Fibroblast of skin of left biceps (primary cell): ENCODE data around the gene LANCL2.
"Not testable (repeated sequence)": the region's sequence is repeated elsewhere in the genome, so short reads cannot be mapped to it uniquely, and the experiment has no call there.

ENCODE experiments used
- DNase-seq, 2 experiments: peaks; one replicate each; pipeline ENCODE4 v3.0.0-alpha.2; 2013; ENCODE audit warnings: low read depth in 2 of 2

Gene LANCL2

GRCh38 chr7:55470261-55470660 lies 105.1 kb downstream of the LANCL2 start:
- DNase-seq = no peak

GRCh38 chr7:55471594-55471993 lies 106.5 kb downstream of the LANCL2 start:
- not testable (repeated sequence) for DNase-seq

GRCh38 chr7:55472406-55472805 lies 107.3 kb downstream of the LANCL2 start:
- DNase-seq = not testable (repeated sequence)

GRCh38 chr7:55472928-55473725 lies 108.0 kb downstream of the LANCL2 start:
- DNase-seq = no peak

- DNase-seq = no peak
These were observed 108.8 kb downstream of the LANCL2 start for GRCh38 chr7:55473932-55474331.

- no peak for DNase-seq
These were observed 110.1 kb downstream of the LANCL2 start for GRCh38 chr7:55474944-55475854.

- DNase-seq = no peak
These were observed 111.0 kb downstream of the LANCL2 start for GRCh38 chr7:55475855-55476803.

GRCh38 chr7:55476852-55477780 lies 112.0 kb downstream of the LANCL2 start:
- no peak for DNase-seq

- peak; percentile 43 to 56 for DNase-seq
These were observed 112.7 kb downstream of the LANCL2 start for GRCh38 chr7:55477781-55478374.

GRCh38 chr7:55478700-55479099 lies 113.6 kb downstream of the LANCL2 start:
- no peak for DNase-seq

- no peak for DNase-seq
These were observed 116.0 kb downstream of the LANCL2 start for GRCh38 chr7:55481155-55481554.

- DNase-seq = no peak
These were observed 117.9 kb downstream of the LANCL2 start for GRCh38 chr7:55483046-55483445.
